HG03045 (cell line): ENCODE data around the gene ZRANB3.
"Not testable (repeated sequence)": the region's sequence is repeated elsewhere in the genome, so short reads cannot be mapped to it uniquely, and the experiment has no call there.

Experiments
- ATAC-seq: cut with Tn5 transposase; IDR thresholded peaks from one replicate; pipeline ENCODE4 v1.9.1; 2021; ENCODE audit warnings: mild to moderate bottlenecking, moderate library complexity; ENCODE audit not compliant: unreplicated experiment

ZRANB3 gene

GRCh38 chr2:135530313-135531230 is at the start of gene ZRANB3:
ZRANB3 (minus strand) TSS chr2:135531218.
- ATAC-seq: peak; percentile 64

- ATAC-seq: no peak
Measured at GRCh38 chr2:135573620-135574019, 42.6 kb upstream of the ZRANB3 start.

GRCh38 chr2:135570884-135571283 is 39.9 kb upstream of the ZRANB3 start:
- ATAC-seq: no peak

GRCh38 chr2:135563793-135564192 is 32.8 kb upstream of the ZRANB3 start:
- no peak for ATAC-seq

- no peak for ATAC-seq
Measured at GRCh38 chr2:135561925-135562324, 30.9 kb upstream of the ZRANB3 start.

GRCh38 chr2:135557530-135557929 is 26.5 kb upstream of the ZRANB3 start:
- ATAC-seq: no peak

GRCh38 chr2:135555311-135555710 is 24.3 kb upstream of the ZRANB3 start:
- no peak for ATAC-seq

GRCh38 chr2:135552887-135553286 is 21.9 kb upstream of the ZRANB3 start:
- no peak for ATAC-seq

GRCh38 chr2:135551356-135551755 is 20.3 kb upstream of the ZRANB3 start:
- ATAC-seq: no peak

- no peak for ATAC-seq
Measured at GRCh38 chr2:135547311-135547710, 16.3 kb upstream of the ZRANB3 start.

- ATAC-seq: no peak
Measured at GRCh38 chr2:135546436-135546835, 15.4 kb upstream of the ZRANB3 start.

GRCh38 chr2:135533545-135533944 is 2.5 kb upstream of the ZRANB3 start:
- not testable (repeated sequence) for ATAC-seq

GRCh38 chr2:135532581-135532980 is 1.6 kb upstream of the ZRANB3 start:
- no peak for ATAC-seq

- ATAC-seq: peak; percentile 86
Measured at GRCh38 chr2:135531231-135532197, 496 bp upstream of the ZRANB3 start, which contains the start of gene R3HDM1. R3HDM1 (plus strand) TSS chr2:135531484; CDS start chr2:135604846, 73,362 bp downstream.

GRCh38 chr2:135528006-135528405 is 3.0 kb downstream of the ZRANB3 start:
- no peak for ATAC-seq

- no peak for ATAC-seq
Measured at GRCh38 chr2:135525786-135526185, 5.2 kb downstream of the ZRANB3 start.

- ATAC-seq: no peak
Measured at GRCh38 chr2:135512099-135512498, 18.9 kb downstream of the ZRANB3 start.

- ATAC-seq: no peak
Measured at GRCh38 chr2:135510577-135510976, 20.4 kb downstream of the ZRANB3 start.

- no peak for ATAC-seq
Measured at GRCh38 chr2:135504811-135505210, 26.2 kb downstream of the ZRANB3 start.

GRCh38 chr2:135498588-135498987 is 32.4 kb downstream of the ZRANB3 start:
- not testable (repeated sequence) for ATAC-seq

GRCh38 chr2:135494917-135495316 is 36.1 kb downstream of the ZRANB3 start:
- ATAC-seq: no peak
